ENCODE measurements around the gene RILPL2. TPM values are rescaled to one million over a fixed set of nuclear protein-coding genes. Genes with fewer than 3 reads are reported as not detected.
"Not testable (repeated sequence)": the region's sequence is repeated elsewhere in the genome, so short reads cannot be mapped to it uniquely, and the experiment has no call there.

RILPL2 gene
- total RNA-seq, 1 donor from 2014 or later, result 4.4 TPM

GRCh38 chr12:123401753-123402683, 34.5 kb downstream of the RILPL2 start:
- no peak for DNase-seq (ENCODE audit: low read depth)

DNA sequence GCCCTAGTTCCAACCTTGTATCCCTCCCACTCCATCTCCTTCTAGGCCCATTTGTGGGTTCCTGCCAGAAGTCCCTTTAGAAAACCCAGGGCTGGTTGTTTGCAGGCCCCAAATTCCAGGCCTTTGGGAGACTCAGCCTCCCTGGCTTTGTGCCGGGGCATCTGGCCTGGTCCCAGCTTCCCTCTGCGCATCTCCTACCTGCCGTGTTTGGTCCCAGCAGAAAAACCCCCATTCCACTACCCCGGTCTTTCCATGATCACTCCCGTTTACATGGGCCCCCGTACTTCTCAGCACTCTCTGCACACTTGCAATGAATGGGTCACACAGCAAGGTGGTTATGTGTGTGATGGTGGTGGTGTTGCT, 37.2 kb downstream of the RILPL2 start:
- no peak for DNase-seq (ENCODE audit: low read depth)

DNA sequence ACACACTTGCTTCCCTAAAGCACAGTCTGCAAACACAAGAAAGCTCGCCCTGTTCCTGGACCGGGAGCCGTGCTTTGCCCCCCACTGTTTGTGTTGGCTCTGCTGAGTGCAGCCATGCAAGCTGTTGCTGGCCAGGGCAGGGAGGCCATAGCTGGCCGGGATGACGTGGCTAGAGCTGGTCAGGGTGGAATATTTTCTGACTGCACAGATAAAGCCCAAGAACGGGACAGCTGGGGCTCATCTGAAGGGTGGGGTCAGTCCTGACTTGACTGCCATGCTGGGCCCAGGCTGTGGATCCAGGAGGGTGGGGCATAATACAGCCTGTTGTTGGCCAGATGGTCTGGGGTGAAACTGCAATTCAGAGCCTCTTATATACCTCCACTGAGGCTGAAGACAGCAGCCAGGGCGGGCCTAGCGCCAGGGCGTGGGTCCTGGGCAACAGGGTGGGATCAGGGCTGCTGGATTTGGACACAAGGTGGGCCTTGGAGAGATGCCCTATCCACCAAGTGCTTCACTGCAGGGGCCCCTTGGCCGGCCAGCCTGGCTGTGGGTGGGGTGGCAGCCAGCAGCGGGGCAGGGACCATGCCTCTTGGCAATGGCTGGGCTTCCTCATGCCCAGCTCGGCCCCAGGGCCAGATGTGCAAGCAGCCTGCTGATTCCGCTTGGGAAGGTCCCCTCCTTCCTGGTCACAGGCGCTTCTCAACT, 37.8 kb downstream of the RILPL2 start:
- DNase-seq (ENCODE audit: low read depth), result no peak

DNA sequence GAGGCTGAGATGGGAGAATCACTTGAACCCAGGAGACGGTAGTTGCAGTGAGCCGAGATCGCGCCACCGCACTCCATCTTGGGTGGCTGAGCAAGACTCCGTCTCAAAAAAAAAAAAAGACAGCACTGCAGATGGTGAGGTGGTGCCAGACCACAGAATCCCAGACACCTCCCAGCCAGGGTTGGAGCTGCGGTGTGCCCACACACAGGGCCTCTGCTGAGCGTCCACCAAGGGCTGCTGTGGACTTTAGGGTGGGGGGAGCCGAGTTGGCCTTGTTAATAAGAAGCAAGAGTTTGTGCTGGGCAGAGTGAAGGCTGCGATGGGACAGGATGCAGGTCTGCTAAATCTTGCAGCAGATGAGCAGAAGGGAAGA, 38.3 kb downstream of the RILPL2 start:
- DNase-seq (ENCODE audit: low read depth), result no peak

DNA sequence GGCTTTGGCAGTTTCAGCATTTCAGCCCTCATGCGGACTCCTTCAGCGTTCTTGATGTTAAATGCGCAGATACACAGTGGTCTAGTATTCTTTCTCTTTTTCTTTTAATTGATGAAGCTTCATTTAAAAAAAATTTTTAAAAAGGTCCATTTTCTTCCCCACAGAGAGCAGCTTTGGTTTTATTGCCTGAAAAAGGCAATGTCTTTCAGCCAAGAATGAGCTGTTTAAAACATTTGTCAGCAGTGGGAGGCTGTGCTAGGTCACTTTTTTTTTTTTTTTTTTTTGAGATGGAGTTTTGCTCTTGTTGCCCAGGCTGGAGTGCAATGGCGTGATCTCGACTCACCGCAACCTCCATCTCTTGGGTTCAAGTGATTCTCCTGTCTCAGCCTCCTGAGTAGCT, 39.1 kb downstream of the RILPL2 start:
- DNase-seq (ENCODE audit: low read depth), result no peak

GRCh38 chr12:123396954-123397353, 39.5 kb downstream of the RILPL2 start:
- no peak for DNase-seq (ENCODE audit: low read depth)

GRCh38 chr12:123396543-123396942, 39.9 kb downstream of the RILPL2 start:
- no peak for DNase-seq (ENCODE audit: low read depth)

DNA sequence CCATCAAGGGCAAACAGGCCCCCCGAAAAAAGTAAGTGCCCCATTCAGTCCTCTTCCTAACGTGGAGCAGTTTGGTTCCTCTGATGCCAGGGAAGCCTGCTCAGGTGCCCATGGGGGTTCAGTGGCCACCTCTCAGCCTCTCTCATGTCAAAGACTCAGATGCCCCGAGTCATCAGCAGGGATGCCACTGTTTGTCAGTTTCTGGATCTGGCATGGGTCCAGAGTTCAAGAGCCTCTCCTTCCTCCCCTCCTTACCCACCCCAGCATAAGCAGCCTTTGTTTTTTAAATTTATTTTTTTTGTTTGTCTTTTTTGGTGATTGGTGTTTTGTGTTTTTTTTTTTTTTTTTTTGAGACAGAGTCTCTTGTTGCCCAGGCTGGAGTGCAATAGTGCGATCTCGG, 41.2 kb downstream of the RILPL2 start:
- no peak for DNase-seq (ENCODE audit: low read depth)

DNA sequence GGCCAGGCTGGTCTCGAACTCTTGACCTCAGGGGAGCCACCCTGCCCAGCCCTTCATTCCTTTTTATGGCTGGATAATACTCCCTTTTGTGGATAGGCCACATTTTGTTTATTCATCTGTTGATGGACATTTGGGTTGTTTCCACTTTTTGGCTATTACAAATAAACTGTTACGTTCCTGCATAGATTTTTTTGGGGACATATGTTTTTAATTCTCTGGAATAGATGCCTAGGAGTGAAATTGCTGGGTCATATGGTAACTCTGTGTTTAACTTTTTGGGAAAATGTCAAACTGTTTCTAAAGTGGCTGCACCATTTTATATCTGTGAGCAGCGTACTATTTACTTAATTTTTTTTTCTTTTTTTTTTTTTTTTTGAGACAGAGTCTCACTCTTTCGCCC, 42.7 kb downstream of the RILPL2 start:
- no peak for DNase-seq (ENCODE audit: low read depth)

GRCh38 chr12:123391546-123392343, 44.7 kb downstream of the RILPL2 start:
- DNase-seq (ENCODE audit: low read depth), result no peak

DNA sequence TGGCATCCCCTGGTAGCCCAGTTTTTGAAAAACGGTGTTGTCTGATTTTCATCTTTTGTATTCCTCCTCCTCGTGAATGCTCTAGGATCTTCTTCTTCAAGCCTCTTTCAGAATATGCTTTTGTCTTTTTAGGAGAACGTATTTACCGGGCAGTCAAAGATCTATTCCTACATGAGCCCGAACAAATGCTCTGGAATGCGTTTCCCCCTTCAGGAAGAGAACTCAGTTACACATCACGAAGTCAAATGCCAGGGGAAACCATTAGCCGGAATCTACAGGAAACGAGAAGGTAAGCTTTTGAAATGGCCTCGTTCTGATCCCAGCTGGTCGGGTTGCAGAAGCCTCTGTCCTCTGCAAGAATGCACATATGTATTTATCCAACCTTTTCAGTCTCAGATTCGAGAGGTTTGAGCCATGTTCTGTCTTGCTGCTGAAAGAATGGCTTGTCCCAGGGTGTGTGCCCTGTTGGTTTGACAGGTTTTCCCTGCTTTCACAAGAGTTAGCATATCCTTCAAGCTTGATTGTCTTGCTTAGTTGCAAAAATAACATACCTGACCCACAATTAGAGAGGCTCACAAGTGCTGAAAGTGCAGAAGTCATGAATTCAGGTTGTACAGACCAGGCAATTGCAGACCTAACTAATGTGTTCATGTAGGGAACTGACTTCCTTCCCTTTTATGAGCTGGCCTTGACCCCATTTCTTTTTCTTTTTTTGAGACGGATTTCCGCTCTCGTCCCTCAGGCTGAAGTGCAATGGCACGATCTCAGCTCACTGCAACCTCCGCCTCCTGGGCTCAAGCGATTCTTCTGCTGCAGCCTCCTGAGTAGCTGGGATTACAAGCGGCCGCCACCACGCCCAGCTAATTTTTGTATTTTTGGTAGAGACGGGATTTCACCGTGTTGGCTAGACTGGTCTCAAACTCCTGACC, 45.7 kb downstream of the RILPL2 start:
- DNase-seq (ENCODE audit: low read depth), result peak; percentile 7

DNA sequence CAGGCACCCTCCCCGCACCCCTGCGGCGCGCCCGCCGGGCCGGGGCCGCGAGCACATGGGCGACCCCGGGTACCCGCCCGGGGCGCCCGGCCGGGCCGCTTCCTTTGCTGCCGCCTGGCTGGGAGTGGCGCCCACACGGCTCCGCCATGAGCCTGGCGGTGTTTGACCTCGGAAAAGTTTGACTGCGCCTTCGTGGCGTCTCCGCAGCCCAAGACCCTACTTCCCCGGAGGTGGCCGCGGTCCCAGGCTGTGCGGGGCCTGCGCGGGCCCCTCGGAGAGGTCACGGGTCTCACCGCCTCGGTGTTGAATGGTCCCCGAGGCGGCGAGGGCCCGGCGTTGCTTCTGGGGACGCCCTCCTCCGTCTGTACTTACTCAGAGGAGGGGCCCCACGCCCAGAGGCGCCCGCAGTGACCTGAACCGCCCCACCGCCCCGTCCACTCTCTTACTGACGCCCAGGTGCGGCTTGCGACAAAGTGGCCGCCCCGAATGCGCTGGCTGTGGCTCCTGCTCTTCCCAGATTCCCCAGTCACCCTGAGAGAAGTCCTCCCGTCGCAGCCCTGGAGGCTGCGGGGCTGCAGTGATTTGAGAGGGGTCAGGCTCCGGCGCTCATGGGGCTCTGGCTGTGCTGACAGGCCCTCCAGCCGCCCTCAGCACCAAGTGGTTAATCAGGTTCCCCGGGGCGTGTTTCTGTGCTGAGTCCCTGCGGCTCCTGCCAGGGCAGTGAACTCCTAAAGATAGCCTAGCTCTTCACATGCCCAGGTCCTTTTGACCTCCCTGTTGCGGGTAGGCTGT, 46.7 kb downstream of the RILPL2 start:
- no peak for DNase-seq (ENCODE audit: low read depth)

DNA sequence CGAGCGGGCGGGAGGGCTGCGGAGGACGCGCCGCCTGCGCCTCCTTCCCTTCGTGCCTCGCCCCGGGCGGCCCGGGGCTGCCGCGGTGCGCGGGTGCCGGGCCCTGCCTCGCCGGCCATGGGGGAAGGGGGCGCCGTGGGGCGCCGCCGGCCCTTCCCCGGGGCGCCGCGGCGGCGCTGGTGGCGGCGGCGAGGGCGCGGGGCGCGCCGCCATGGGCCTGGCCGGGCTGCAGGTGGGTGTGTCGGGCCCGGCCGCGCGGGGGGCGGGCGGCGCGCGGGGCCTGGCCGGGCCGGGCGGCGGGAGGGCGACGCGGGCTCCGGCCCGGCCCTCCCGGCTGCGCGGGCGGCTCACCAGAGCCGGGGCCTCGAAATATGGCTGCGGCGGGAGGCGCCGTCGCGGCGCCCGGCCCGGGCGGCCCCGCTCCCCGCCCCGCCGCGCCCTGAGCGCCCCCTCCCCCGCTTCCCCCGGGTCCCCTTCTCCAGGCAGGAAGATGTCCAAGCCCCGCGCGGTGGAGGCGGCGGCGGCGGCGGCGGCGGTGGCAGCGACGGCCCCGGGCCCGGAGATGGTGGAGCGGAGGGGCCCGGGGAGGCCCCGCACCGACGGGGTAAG, 47.4 kb downstream of the RILPL2 start:
- DNase-seq (ENCODE audit: low read depth), result no peak

GRCh38 chr12:123388177-123388950, 48.1 kb downstream of the RILPL2 start:
- no peak for DNase-seq (ENCODE audit: low read depth)

GRCh38 chr12:123387508-123388176, 48.8 kb downstream of the RILPL2 start:
- DNase-seq (ENCODE audit: low read depth), result no peak

DNA sequence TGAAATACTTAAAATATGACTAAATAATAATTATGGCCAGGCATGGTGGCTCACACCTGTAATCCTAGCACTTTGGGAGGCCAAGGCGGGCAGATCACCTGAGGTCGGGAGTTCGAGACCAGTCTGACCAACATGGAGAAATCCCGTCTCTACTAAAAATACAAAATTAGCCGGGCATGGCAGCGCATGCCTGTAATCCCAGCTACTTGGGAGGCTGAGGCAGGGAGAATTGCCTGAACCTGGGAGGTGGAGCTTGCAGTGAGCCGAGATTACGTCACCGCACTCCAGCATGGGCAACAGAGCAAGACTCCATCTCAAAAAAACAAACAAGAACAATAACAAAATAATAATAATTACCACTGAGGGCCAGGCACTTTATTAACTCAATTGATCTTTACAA, 50.9 kb downstream of the RILPL2 start:
- not testable (repeated sequence) for DNase-seq (ENCODE audit: low read depth)

DNA sequence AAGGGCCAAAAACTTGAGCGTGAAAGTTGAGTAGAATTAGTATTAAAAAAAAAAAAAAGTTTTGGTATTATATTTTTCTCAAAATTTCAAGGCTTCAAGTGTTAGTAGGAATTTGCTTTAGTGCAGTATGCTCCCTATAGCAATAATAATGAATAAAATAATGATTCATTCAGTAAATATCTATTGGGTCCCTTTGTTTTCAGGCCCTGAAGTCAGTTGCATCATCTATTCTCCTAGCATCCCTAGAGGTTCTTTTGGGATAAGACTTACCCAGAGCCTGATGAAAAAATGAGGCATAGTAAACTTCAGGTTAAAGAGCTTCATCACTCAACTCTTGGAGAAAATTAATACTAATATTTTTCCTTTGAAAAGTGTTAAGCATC, 51.5 kb downstream of the RILPL2 start:
- DNase-seq (ENCODE audit: low read depth), result peak; percentile 59

DNA sequence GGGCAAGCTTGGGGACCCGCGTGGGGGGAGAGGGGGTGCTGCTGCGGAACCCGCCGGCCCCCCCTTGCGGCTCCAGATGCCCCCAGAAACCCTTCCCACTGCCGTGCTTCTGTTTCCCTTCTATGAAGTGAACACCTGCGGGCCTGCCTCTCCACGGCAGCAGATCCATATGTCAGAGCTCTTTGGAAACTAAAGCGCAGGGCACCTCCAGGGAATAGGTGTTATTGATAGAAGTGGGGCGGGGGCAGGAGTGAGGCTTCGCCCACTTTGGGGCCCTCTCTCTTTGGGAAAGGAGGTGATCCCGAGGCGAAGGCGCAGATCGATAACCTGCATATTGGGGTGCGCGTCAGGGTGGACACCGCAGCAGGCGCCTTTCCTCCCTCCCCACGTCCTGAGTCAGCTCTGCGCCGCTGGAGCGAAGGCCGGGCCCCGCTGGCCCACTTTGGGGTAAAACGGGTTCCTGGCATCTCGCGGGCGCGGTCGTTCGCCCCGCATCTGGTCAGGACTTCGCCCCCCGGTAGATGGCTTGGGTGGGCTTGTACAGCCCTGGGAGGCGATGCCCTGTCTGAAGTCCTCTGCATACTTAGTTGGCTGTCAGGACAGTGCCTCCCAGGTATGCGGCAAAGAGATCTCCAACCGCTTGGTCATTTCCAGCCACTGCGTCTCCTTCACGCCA, 52.0 kb downstream of the RILPL2 start:
- DNase-seq (ENCODE audit: low read depth), result no peak
